Activated CD8-positive, alpha-beta memory T cell treated with anti-CD3 and anti-CD28 coated beads for 36 hours (primary cell): ENCODE results near the gene LRRK1. TPM values are rescaled to one million over a fixed set of nuclear protein-coding genes. Genes with fewer than 3 reads are reported as not detected.

Source experiments
- CTCF ChIA-PET: fragments of 350-600 bp; sonication (Branson Sonifier 250); formaldehyde crosslinking; loops from one replicate; lab custom pipeline; 2021; ENCODE audit warnings: antibody characterized with exemption; lab: Charles Lee
- POLR2A ChIA-PET: fragments of 350-600 bp; sonication (Branson Sonifier 250); formaldehyde crosslinking; loops from one replicate; lab custom pipeline; 2021; ENCODE audit warnings: antibody characterized with exemption; lab: Charles Lee
- total RNA-seq, 2 experiments: library from RNA; stranded (reverse); gene quantifications; one replicate each; pipeline ENCODE4 v1.2.3, GENCODE V29; 2021

The LRRK1 gene
- total RNA-seq, 2 experiments from 2014 or later, result 0.44 to 0.57 TPM

DNA sequence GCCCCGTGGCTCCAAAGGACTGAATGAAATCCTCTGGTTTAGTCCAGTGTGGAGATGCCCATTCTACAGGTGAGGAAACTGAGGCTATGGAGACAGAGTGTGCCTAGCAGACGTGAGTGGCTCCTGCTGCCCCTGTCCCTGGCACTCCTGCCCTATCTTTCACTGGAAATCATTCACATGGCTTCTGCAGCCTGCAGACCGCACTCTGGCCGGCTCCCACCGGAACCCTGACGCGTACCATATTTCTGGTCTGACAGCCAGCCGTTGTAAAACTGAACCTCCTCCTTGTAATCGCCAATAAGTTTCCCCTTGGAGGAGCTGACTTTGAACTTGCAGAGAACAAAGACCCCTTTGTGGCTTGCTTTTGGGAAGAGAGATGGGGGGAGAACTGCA is 196.2 kb downstream of the LRRK1 start:
- POLR2A ChIA-PET, result no interaction called here

GRCh38 chr15:101115786-101116680 is 196.9 kb downstream of the LRRK1 start:
- CTCF ChIA-PET, result interaction anchor here (0.6 to 1.1 kb wide), 2 partner anchors 28 to 110 kb away, joined by 3 read pairs; no protein-coding TSS in a partner anchor
- POLR2A ChIA-PET, result no interaction called here

More for the DNA sequence above, 196.2 kb downstream of the LRRK1 start:
- CTCF ChIA-PET, result interaction anchor here (1.1 kb wide), 1 partner anchor 27 kb away, joined by 3 read pairs; no protein-coding TSS in a partner anchor

DNA sequence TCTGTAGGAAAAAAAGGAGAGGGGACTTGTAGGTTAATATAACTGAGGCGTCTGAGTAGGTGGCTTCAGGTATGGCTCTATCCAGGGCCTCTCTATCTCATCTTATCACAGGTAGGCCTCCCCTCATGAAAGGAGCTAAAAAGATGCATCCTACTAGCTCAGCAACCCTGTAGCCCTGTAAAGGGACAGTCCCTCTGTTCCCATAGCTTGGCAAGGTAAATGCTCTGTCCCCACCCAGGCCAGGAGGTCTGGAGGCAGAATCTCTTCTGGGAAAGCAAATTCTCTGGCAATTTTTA is 197.5 kb downstream of the LRRK1 start:
- CTCF ChIA-PET, result interaction anchor here (0.6 to 1.1 kb wide), 2 partner anchors 28 to 111 kb away, joined by 3 read pairs; no protein-coding TSS in a partner anchor
- POLR2A ChIA-PET, result no interaction called here

GRCh38 chr15:101118116-101118515 is 199.0 kb downstream of the LRRK1 start:
- CTCF ChIA-PET, result no interaction called here
- POLR2A ChIA-PET, result no interaction called here

DNA sequence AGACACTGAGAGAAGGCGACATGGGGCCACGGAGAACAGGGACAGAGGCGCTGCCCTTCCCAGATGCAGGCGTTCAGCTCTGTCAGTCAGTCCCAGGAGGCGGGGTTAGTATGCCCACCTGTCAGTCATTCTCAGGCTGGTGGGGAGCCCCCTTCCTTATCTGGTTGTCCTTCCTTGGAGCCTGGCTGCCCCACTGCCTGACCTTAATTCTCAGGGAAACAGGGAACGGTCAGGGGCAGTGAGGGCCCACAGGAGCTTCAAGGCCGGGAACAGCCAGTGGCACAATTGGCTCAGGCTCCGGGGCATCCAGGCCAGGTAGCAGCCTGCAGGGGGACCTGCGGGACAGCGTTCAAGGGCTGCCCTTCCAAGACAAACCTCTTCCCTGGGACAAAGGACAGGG is 199.5 kb downstream of the LRRK1 start:
- POLR2A ChIA-PET, result no interaction called here
- CTCF ChIA-PET, result no interaction called here

DNA sequence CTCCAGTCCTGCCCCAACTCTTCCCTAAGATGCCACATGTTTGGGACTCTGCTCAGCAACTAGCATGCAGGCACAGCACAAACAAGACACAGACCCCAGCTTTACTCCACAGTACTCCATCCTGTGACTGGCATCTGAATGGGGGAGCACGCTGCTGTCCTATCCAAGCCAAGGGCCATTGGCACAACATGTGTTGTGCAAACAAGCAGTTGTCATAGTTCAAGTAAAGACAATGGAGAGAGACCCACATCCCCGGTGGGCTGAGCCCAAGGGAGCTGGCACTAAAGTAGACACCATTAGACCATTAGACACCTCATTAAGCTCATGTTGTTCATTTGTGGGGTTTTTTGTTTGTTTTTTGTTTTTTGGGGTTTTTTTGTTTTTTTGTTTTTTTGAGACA is 200.0 kb downstream of the LRRK1 start:
- ChIA-PET CTCF (no interaction called here), POLR2A (no interaction called here)

Other genes with a start within 250 kb of the LRRK1 start
- gene ALDH1A3, start 39.5 kb upstream of the LRRK1 start, total RNA-seq, result not detected